BE2C (cell line): Measurements from ENCODE around the gene ADAMTS17.
A peak's percentile ranks its signal among the peaks of the same experiment; 100 is the strongest.

Source experiments
- DNase-seq: peaks from one replicate; pipeline ENCODE4 v3.0.0-alpha.2; 2020
- H3K27me3 ChIP-seq: fragments of 250-450 bp; sonication (Bioruptor Pico); 2 replicates; pipeline ENCODE4 v1.5.1; 2020; ENCODE audit warnings: mild to moderate bottlenecking
- H3K36me3 ChIP-seq: fragments of 250-450 bp; sonication (Bioruptor Pico); 2 replicates; pipeline ENCODE4 v1.5.1; 2020; ENCODE audit warnings: mild to moderate bottlenecking
- H3K4me1 ChIP-seq: fragments of 250-450 bp; sonication (Bioruptor Pico); 2 replicates; pipeline ENCODE4 v1.5.1; 2020
- H3K4me3 ChIP-seq: 2 replicates; pipeline ENCODE4 v1.5.1; 2011; ENCODE audit warnings: low read depth, low read length
- H3K9me3 ChIP-seq: fragments of 250-450 bp; sonication (Bioruptor Pico); 2 replicates; pipeline ENCODE4 v1.5.1; 2020
- TF ChIP-seq, protein P1 (sequence below): IDR thresholded peaks from 2 replicates; pipeline ENCODE4 v1.5.1; 2012; ENCODE audit warnings: mild to moderate bottlenecking, low read depth, low read length

The ADAMTS17 gene

DNA sequence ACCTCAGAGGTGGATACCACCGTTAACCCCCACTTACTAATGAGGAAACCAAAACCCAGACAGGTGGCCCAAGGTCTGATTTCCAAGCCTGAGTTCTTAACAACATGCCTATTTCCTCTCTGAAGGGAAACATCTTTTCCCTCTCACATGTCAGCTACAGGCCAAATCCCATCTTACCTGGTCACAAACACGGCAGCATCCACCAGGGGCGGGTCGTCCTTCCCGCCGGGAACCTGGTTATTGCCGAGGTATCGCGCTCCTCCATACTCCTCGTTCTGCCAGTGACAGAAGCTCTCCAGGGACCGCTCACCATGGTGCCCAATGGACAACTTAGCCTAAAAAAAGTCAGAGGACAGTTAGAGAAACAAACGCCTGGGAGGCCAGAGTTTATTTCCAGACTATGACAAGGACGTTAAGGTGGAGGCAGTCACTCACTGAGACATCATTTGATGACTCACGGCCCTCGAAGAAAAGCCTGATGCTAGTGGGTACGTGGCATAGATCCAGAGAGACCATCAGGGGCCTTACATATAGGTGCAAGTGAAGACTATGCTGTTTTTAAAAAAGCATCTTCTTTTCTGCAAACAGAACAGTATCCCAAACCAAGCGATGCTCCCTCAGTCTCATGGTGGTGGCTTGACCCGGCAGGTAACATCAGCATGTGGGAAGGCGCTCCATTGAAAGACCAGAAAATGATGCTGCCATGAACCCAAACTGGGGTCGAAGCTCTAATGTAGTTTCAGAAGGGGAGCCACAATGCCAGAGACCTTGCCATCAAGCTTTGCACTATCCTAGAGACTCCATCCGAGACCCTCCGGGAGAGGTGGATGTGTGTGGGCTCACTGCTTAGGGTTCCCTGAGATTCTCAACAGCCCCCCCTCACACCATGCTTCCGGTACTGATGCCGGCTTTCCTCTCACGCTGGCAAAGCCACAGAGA, 80.2 kb downstream of the ADAMTS17 start:
- TF ChIP-seq, protein P1, sequence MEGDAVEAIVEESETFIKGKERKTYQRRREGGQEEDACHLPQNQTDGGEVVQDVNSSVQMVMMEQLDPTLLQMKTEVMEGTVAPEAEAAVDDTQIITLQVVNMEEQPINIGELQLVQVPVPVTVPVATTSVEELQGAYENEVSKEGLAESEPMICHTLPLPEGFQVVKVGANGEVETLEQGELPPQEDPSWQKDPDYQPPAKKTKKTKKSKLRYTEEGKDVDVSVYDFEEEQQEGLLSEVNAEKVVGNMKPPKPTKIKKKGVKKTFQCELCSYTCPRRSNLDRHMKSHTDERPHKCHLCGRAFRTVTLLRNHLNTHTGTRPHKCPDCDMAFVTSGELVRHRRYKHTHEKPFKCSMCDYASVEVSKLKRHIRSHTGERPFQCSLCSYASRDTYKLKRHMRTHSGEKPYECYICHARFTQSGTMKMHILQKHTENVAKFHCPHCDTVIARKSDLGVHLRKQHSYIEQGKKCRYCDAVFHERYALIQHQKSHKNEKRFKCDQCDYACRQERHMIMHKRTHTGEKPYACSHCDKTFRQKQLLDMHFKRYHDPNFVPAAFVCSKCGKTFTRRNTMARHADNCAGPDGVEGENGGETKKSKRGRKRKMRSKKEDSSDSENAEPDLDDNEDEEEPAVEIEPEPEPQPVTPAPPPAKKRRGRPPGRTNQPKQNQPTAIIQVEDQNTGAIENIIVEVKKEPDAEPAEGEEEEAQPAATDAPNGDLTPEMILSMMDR, result no peak
- H3K4me3 ChIP-seq, result no peak overlapping the region
- H3K4me1 ChIP-seq, result peaks cover 3% of the 10 kb centered on the region; the same call in 1 of the 2 replicates
- peaks cover 13% of the 10 kb centered on the region for H3K36me3 ChIP-seq
- no peaks in the 10 kb centered on the region for H3K27me3 ChIP-seq
- no peak for DNase-seq
- H3K9me3 ChIP-seq, result no peaks in the 10 kb centered on the region; the same call in 1 of the 2 replicates

DNA sequence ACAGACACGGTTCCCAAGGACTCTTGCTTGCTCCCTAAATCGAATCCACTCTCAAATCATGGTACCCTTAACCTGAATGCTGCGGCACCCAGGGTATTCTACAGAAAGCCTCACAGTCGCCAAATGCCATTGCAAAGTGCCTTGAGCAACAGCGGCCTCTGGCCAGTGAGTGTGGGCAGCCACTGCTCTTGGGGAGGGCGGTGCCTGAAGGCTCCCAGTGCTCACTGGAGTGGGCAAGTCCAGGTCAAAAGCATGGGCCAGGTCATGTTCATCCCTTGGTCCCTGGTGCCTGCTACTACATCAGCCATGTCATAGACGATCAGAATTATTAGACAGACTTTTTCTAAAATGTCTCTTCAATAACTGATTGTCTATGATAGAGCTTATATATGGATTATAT, 82.5 kb downstream of the ADAMTS17 start:
- peaks cover 3% of the 10 kb centered on the region; the same call in 1 of the 2 replicates for H3K4me1 ChIP-seq
- DNase-seq, result no peak
- no peak overlapping the region for H3K4me3 ChIP-seq
- TF ChIP-seq, protein P1, result no peak
- peaks cover 13% of the 10 kb centered on the region for H3K36me3 ChIP-seq
- H3K27me3 ChIP-seq, result no peaks in the 10 kb centered on the region
- no peaks in the 10 kb centered on the region; the same call in 1 of the 2 replicates for H3K9me3 ChIP-seq

DNA sequence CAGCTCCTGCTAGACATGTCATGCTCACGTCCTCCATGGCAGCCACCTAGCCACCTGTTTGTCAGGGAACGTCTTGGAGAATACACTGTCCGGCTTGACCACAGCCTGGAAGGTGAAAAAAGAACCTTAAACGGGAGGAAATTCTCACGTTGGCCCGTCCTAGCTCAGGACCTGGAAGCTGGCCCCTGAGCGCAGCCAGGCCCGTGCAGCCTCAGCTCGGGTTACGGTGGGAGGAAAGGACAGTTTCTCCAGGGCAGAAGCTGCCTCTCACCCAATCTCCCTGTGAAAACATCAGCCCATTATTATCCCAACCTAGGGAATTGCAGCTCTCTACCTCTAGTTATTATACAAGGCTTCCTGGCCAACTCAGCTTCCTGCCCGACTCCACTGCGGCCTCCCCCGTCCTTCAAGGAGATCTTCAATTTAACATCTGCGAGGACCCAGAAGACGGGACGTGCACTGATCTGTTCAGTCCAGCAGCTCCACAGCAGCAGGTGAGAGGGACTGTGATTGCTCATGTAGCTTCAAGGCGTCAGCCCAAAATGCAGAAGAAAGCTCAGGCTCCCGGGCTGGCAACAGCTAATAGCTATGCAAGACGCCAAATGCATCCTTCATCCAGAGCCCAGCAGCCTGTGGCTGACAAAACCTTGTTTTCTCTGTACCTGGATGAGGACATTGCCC, 84.7 kb downstream of the ADAMTS17 start:
- no peaks in the 10 kb centered on the region for H3K4me1 ChIP-seq
- no peak for DNase-seq
- H3K4me3 ChIP-seq, result no peak overlapping the region
- peaks cover 13% of the 10 kb centered on the region for H3K36me3 ChIP-seq
- TF ChIP-seq, protein P1, result no peak
- H3K27me3 ChIP-seq, result no peaks in the 10 kb centered on the region
- H3K9me3 ChIP-seq, result no peaks in the 10 kb centered on the region; the same call in 1 of the 2 replicates

DNA sequence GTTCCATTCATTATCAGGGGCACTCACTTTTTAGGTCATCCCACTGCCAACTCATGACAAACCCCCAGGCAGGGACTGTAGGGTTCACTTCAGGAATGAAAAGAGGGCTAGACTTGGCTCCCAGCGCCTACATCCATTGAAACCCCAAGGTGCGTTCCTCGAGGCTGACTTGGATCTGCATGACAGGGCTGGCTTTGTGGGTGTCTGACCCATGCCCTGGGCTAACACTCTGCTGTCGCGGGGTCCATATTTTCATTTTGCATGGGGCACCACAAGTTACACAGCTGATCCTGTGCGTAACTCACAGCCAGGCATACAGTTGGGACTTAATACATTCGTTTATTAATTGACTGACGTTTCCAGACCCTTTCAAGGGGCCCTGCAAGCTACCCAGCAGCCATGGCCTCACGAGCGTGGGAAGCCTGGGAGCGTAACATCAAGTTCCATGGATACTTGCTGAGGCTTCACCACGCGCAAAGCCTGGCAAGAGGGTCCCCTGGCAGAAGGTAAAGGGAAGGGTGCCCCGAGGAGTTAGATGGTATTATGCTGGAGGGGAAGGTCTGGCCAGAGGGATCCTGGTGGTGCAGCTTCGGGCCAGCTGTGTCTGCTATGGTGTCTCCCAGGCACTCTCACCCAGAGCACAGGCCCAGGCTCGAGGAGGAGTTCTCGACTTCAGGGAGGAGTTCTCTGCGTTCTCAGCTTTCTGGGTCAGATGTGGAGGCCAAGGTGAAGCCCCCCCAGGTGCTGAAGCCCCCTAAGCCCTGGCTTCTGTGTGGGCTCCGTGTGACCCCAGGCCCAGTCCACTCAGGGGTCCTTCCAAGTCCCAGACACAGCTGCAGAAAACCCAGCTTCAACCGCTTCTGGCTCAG, 85.4 kb downstream of the ADAMTS17 start:
- Histone ChIP-seq H3K27me3 (no peaks in the 10 kb centered on the region), H3K4me3 (no peak overlapping the region), H3K9me3 (no peaks in the 10 kb centered on the region; the same call in 1 of the 2 replicates), H3K4me1 (no peaks in the 10 kb centered on the region), H3K36me3 (peaks cover 13% of the 10 kb centered on the region)
- TF ChIP-seq, protein P1, result no peak
- DNase-seq, result no peak

DNA sequence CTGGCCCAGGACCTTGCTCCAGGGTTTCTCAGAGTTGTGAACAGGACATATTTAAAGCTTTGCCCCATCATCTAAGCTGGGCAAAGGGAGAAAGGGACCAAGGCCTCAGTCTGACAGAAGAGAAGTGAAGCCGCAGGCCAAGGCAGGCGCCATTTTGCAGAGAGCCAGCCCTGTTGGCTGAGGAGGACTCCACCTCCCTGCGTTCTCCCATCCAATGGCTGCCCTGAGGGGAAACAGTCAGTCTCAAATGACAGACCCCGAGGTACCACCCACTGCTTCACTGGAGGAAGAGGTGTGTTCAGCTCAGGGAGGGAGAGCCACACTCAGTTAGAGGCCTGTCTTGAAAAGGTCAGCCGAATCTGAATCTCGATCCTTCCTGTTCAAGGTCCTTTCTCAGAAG, 86.1 kb downstream of the ADAMTS17 start:
- peak; percentile 31 for DNase-seq
- H3K27me3 ChIP-seq, result no peaks in the 10 kb centered on the region
- no peaks in the 10 kb centered on the region; the same call in 1 of the 2 replicates for H3K9me3 ChIP-seq
- peaks cover 8% of the 10 kb centered on the region; the same call in 1 of the 2 replicates for H3K36me3 ChIP-seq
- TF ChIP-seq, protein P1, result no peak
- no peaks in the 10 kb centered on the region for H3K4me1 ChIP-seq
- no peak overlapping the region for H3K4me3 ChIP-seq
